GM23338 (cell line): ENCODE data around the gene FAM217A. TPM values are rescaled to one million over a fixed set of nuclear protein-coding genes. Genes with fewer than 3 reads are reported as not detected.

Source experiments
- ATAC-seq: fragments of 200-7000 bp; cut with Tn5 transposase; 3 replicates; pipeline ENCODE4 v1.9.1; 2020
- DNase-seq: peaks from one replicate; pipeline ENCODE4 v3.0.0-alpha.2; 2015; ENCODE audit warnings: low spot score
- H2AFZ ChIP-seq: fragments of 200-600 bp; sonication (generic); 2 replicates; pipeline ENCODE4 v1.8.0; 2016; ENCODE audit warnings: antibody characterized with exemption, mild to moderate bottlenecking, moderate library complexity
- H3F3A ChIP-seq: fragments of 200-600 bp; sonication (generic); replicated peaks from 2 replicates; pipeline ENCODE4 v1.8.0; 2017; ENCODE audit warnings: antibody characterized with exemption, mixed run types, low read depth
- H3K27ac ChIP-seq: fragments of 200-600 bp; sonication (generic); 2 replicates; pipeline ENCODE4 v1.6.1; 2016; ENCODE audit warnings: low read depth
- H3K27me3 ChIP-seq: fragments of 200-600 bp; sonication (generic); 2 replicates; pipeline ENCODE4 v1.8.0; 2016; ENCODE audit warnings: mild to moderate bottlenecking, mixed run types, moderate library complexity; ENCODE audit not compliant: insufficient read depth
- H3K36me3 ChIP-seq: fragments of 200-600 bp; sonication (generic); 2 replicates; pipeline ENCODE4 v1.8.0; 2016; ENCODE audit warnings: mild to moderate bottlenecking; ENCODE audit not compliant: insufficient read depth
- H3K4me1 ChIP-seq: fragments of 200-600 bp; sonication (generic); 2 replicates; pipeline ENCODE4 v1.8.0; 2016; ENCODE audit warnings: mild to moderate bottlenecking, moderate library complexity; ENCODE audit not compliant: insufficient read depth
- H3K4me2 ChIP-seq: fragments of 200-600 bp; sonication (generic); 2 replicates; pipeline ENCODE4 v1.7.1; 2017; ENCODE audit warnings: mixed run types
- H3K4me3 ChIP-seq: fragments of 200-600 bp; sonication (generic); 2 replicates; pipeline ENCODE4 v1.6.1; 2016; ENCODE audit warnings: mixed run types
- H3K79me2 ChIP-seq: fragments of 200-600 bp; sonication (generic); replicated peaks from 2 replicates; pipeline ENCODE4 v1.8.0; 2017; ENCODE audit warnings: mild to moderate bottlenecking; ENCODE audit not compliant: insufficient read depth
- H3K9me2 ChIP-seq: fragments of 200-600 bp; sonication (generic); 2 replicates; pipeline ENCODE4 v1.8.0; 2017; ENCODE audit not compliant: insufficient read depth
- H4K20me1 ChIP-seq: fragments of 200-600 bp; sonication (generic); replicated peaks from 2 replicates; pipeline ENCODE4 v1.8.0; 2017; ENCODE audit warnings: mild to moderate bottlenecking; ENCODE audit not compliant: insufficient read depth
- H3K27ac Mint-ChIP-seq: 2 replicates; pipeline ENCODE4 v1.8.0; 2020; ENCODE audit warnings: inconsistent platforms, mild to moderate bottlenecking, moderate library complexity, mixed read lengths
- H3K27me3 Mint-ChIP-seq: 3 replicates; pipeline ENCODE4 v1.8.0; 2022; ENCODE audit warnings: low read depth, mild to moderate bottlenecking, moderate library complexity, mixed read lengths, inconsistent platforms; ENCODE audit not compliant: insufficient read depth, poor library complexity
- H3K36me3 Mint-ChIP-seq: 3 replicates; pipeline ENCODE4 v1.8.0; 2021; ENCODE audit warnings: low read depth, mild to moderate bottlenecking, inconsistent platforms, moderate library complexity, mixed read lengths
- H3K4me1 Mint-ChIP-seq: 3 replicates; pipeline ENCODE4 v1.8.0; 2020; ENCODE audit warnings: mild to moderate bottlenecking, inconsistent platforms, mixed read lengths
- H3K4me3 Mint-ChIP-seq: 3 replicates; pipeline ENCODE4 v1.8.0; 2021; ENCODE audit warnings: moderate library complexity, mild to moderate bottlenecking, inconsistent platforms, mixed read lengths
- H3K9me3 Mint-ChIP-seq: 3 replicates; pipeline ENCODE4 v1.8.0; 2020; ENCODE audit warnings: moderate library complexity, mild to moderate bottlenecking, inconsistent platforms, mixed read lengths
- CREB1 ChIP-seq: fragments of 250-450 bp; sonication (Bioruptor Pico); IDR thresholded peaks from 2 replicates; pipeline ENCODE4 v1.5.0; 2020; ENCODE audit warnings: low read depth, mild to moderate bottlenecking, moderate library complexity
- EZH2 ChIP-seq: fragments of 200-600 bp; sonication (generic); IDR thresholded peaks from one replicate; pipeline ENCODE4 v1.8.0; 2017; ENCODE audit warnings: antibody characterized with exemption, mild to moderate bottlenecking, low read depth; ENCODE audit not compliant: unreplicated experiment
- EZH2phosphoT487 ChIP-seq: fragments of 200-600 bp; sonication (generic); IDR thresholded peaks from one replicate; pipeline ENCODE4 v1.8.1; 2018; ENCODE audit warnings: antibody characterized with exemption; ENCODE audit not compliant: unreplicated experiment
- JUNB ChIP-seq: IDR thresholded peaks from one replicate; pipeline ENCODE4 v1.6.1; 2016; ENCODE audit warnings: antibody characterized with exemption; ENCODE audit not compliant: unreplicated experiment
- NANOG ChIP-seq: IDR thresholded peaks from 2 replicates; pipeline ENCODE4 v1.6.1; 2016; ENCODE audit warnings: antibody characterized with exemption, borderline replicate concordance
- POLR2AphosphoS5 ChIP-seq: IDR thresholded peaks from 2 replicates; pipeline ENCODE4 v1.6.1; 2016; ENCODE audit warnings: antibody characterized with exemption, low read depth
- REST ChIP-seq: IDR thresholded peaks from one replicate; pipeline ENCODE4 v1.6.1; 2018; ENCODE audit warnings: antibody characterized with exemption; ENCODE audit not compliant: unreplicated experiment
- STAT1 ChIP-seq: IDR thresholded peaks from one replicate; pipeline ENCODE4 v1.6.1; 2016; ENCODE audit warnings: antibody characterized with exemption; ENCODE audit not compliant: unreplicated experiment
- ZNF114 ChIP-seq: fragments of 250-450 bp; sonication (Bioruptor Pico); IDR thresholded peaks from 2 replicates; pipeline ENCODE4 v1.5.0; 2020; ENCODE audit warnings: mild to moderate bottlenecking, moderate library complexity
- ZNF331 ChIP-seq: fragments of 250-450 bp; sonication (Bioruptor Pico); IDR thresholded peaks from 2 replicates; pipeline ENCODE4 v1.5.0; 2020; ENCODE audit warnings: low read depth, mild to moderate bottlenecking, moderate library complexity
- ZNF462 ChIP-seq: fragments of 250-450 bp; sonication (Bioruptor Pico); IDR thresholded peaks from 2 replicates; pipeline ENCODE4 v1.5.0; 2020; ENCODE audit warnings: mild to moderate bottlenecking, moderate library complexity
- polyA plus RNA-seq: library from polyadenylated mRNA; unstranded; fragments of >200 nt; fragmentation: Nextera tagmentation; extraction: Ambion mirVana; gene quantifications from 2 replicates; pipeline ENCODE4 v1.2.1, GENCODE V29; 2016
- total RNA-seq: library from RNA; depleted of rRNA; stranded (reverse); fragments of >200 nt; shearing (Covaris generic); gene quantifications from 2 replicates; pipeline ENCODE4 v1.2.3, GENCODE V29; 2014
- TF ChIP-seq, protein P1 (sequence below), 2 experiments: fragments of 200-600 bp in 1 of 2; sonication (generic) in 1 of 2; conservative IDR thresholded peaks; 2 replicates each; pipeline versions ENCODE4 v1.5.1 to v1.6.1; 2016 to 2017; ENCODE audit warnings: antibody characterized with exemption in 2 of 2, low read depth in 2 of 2, mild to moderate bottlenecking in 2 of 2, moderate library complexity in 1 of 2
- TF ChIP-seq, protein P2 (sequence below): IDR thresholded peaks from 2 replicates; pipeline ENCODE4 v1.6.1; 2016; ENCODE audit warnings: antibody characterized with exemption

The FAM217A gene
- total and polyA plus RNA-seq, 2 experiments from 2014 or later: not detected

DNA sequence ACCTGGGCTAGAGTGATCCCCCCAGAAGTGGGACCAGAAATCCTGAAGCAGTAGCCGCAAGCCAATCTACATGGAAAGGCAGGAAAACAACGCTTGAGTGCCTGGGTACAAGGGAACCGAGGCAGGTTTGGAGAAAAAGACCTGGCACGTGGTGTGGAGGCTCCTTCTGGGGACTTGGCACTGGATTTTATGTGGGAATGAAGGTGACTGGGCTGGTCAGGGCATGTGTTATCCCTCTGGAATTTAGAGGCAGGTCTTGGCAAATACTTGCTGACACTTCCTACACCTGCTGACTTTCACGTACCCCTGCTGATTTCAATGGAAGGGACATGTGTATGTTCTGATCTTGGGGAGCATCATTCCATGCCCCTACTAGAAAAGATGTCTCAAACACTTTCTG, 25.0 kb upstream of the FAM217A start:
- H3K27ac Mint-ChIP-seq: no peak overlapping the region
- Histone ChIP-seq H3K4me2 (no peak overlapping the region), H3K79me2 (no peaks in the 10 kb centered on the region), H3F3A (no peaks in the 10 kb centered on the region), H3K27me3 (no peaks in the 10 kb centered on the region), H3K36me3 (no peaks in the 10 kb centered on the region), H3K27ac (no peak overlapping the region), H3K9me2 (0 out of 2 replicates have a peak, but pooled peaks cover 4% of the 10 kb centered on the region), H2AFZ (no peak overlapping the region), H4K20me1 (no peaks in the 10 kb centered on the region), H3K4me1 (no peaks in the 10 kb centered on the region), H3K4me3 (no peak overlapping the region)
- H3K4me3 Mint-ChIP-seq: no peak overlapping the region
- no peak for DNase-seq
- H3K27me3 Mint-ChIP-seq: no peaks in the 10 kb centered on the region
- no peaks in the 10 kb centered on the region; the same call in 2 of the 3 replicates for H3K4me1 Mint-ChIP-seq
- no peaks in the 10 kb centered on the region for H3K36me3 Mint-ChIP-seq
- H3K9me3 Mint-ChIP-seq: no peaks in the 10 kb centered on the region
- no peak for ATAC-seq
- TF ChIP-seq JUNB (no peak), ZNF114 (CRISPR knock-in tag) (no peak), CREB1 (CRISPR knock-in tag) (no peak), ZNF462 (CRISPR knock-in tag) (no peak), ZNF331 (CRISPR knock-in tag) (no peak), EZH2 (no peak), STAT1 (no peak), EZH2phosphoT487 (no peak), NANOG (no peak), POLR2AphosphoS5 (no peak), REST (no peak)
- TF ChIP-seq, protein P1, sequence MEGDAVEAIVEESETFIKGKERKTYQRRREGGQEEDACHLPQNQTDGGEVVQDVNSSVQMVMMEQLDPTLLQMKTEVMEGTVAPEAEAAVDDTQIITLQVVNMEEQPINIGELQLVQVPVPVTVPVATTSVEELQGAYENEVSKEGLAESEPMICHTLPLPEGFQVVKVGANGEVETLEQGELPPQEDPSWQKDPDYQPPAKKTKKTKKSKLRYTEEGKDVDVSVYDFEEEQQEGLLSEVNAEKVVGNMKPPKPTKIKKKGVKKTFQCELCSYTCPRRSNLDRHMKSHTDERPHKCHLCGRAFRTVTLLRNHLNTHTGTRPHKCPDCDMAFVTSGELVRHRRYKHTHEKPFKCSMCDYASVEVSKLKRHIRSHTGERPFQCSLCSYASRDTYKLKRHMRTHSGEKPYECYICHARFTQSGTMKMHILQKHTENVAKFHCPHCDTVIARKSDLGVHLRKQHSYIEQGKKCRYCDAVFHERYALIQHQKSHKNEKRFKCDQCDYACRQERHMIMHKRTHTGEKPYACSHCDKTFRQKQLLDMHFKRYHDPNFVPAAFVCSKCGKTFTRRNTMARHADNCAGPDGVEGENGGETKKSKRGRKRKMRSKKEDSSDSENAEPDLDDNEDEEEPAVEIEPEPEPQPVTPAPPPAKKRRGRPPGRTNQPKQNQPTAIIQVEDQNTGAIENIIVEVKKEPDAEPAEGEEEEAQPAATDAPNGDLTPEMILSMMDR (conservative IDR thresholded peaks at IDR 0.05; ENCODE audit: low read depth in 2 of 2): no peak
- TF ChIP-seq, protein P2, sequence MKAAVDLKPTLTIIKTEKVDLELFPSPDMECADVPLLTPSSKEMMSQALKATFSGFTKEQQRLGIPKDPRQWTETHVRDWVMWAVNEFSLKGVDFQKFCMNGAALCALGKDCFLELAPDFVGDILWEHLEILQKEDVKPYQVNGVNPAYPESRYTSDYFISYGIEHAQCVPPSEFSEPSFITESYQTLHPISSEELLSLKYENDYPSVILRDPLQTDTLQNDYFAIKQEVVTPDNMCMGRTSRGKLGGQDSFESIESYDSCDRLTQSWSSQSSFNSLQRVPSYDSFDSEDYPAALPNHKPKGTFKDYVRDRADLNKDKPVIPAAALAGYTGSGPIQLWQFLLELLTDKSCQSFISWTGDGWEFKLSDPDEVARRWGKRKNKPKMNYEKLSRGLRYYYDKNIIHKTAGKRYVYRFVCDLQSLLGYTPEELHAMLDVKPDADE: no peak
